ENCODE data around the gene FNBP1. TPM values are rescaled to one million over a fixed set of nuclear protein-coding genes. Genes with fewer than 3 reads are reported as not detected.

Gene FNBP1
- total and polyA plus RNA-seq, 2 of the 13 experiments (the other 11 are each of a cell fraction or from before 2014, with no cell fraction given), result 5.4 to 19.5 TPM

DNA sequence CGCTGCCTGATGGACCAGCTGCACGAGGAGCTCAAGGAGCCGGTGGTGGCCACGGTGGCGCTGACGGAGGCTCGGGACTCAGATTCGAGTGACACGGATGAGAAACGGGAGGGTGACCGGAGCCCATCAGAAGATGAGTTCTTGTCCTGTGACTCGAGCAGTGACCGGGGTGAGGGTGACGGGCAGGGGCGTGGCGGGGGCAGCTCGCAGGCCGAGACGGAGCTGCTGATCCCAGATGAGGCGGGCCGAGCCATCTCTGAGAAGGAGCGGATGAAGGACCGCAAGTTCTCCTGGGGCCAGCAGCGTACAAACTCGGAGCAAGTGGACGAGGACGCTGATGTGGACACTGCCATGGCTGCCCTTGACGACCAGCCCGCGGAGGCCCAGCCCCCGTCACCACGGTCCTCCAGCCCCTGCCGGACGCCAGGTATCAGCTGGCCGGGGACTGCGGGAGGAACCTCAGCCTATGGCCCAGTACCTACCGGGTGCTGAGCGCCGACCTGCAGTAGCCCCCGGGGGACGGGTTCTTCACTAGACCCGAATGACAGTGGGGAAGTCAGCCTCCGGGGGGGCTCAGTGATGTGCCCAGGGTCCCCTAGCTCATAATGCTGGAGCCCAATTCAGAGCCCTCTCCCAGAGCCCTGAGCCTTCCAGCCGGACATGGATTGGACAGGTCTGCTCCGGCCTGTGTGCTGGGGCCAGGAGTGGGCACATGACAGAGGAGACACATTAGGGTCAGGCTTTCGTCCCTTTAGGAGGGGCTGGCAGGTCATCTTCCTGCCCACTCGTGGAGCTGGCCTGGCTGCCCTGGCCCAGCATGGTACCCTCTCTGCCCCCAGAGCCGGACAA lies 174.7 kb downstream of the FNBP1 start:
- no peaks in the 10 kb centered on the region for H4K20me1 ChIP-seq (ENCODE audit: insufficient read depth, low read length)
- H3K4me1 ChIP-seq (ENCODE audit: insufficient read depth, low read length), result no peaks in the 10 kb centered on the region
- H3K9ac ChIP-seq (ENCODE audit: insufficient read depth, low read depth, low read length), result no peak overlapping the region
- FAIRE-seq (no peak), ATAC-seq (no peak), DNase-seq (ENCODE audit: low spot score) (no peak)
- POLR2A ChIA-PET, result no interaction called here
- BruUV-seq (replicated peaks), result no TSS peak
- H3K79me2 ChIP-seq (ENCODE audit: insufficient read depth, low read length), result no peaks in the 10 kb centered on the region
- WGBS (ENCODE audit: low lambda C conversion rate), result 96% methylated on average over 27 of the region's 48 CpGs
- no peak overlapping the region for H2AFZ ChIP-seq (ENCODE audit: low read length)
- H3K4me2 ChIP-seq (ENCODE audit: low read depth, low read length), result no peak overlapping the region
- TF ChIP-seq HMG20B (CRISPR knock-in tag; conservative IDR thresholded peaks at IDR 0.05) (no peak), EED (CRISPR knock-in tag; IDR thresholded peaks at IDR 0.05) (no peak), ZNF563 (CRISPR knock-in tag; IDR thresholded peaks at IDR 0.05) (no peak), MED13 (CRISPR knock-in tag; IDR thresholded peaks at IDR 0.05) (no peak), JUN (CRISPR knock-in tag; IDR thresholded peaks at IDR 0.05) (no peak), ZSCAN31 (CRISPR knock-in tag; IDR thresholded peaks at IDR 0.05; ENCODE audit: low read depth) (no peak), ZNF546 (CRISPR knock-in tag; conservative IDR thresholded peaks at IDR 0.05) (no peak), HNRNPK (IDR thresholded peaks at IDR 0.05; ENCODE audit: low read depth, low read length, poor library complexity, severe bottlenecking) (no peak), ZNF143 (CRISPR knock-in tag; IDR thresholded peaks at IDR 0.05) (no peak), NRL (CRISPR knock-in tag; IDR thresholded peaks at IDR 0.05; ENCODE audit: borderline replicate concordance) (no peak), RELA (CRISPR knock-in tag; IDR thresholded peaks at IDR 0.05) (no peak), ZNF570 (CRISPR knock-in tag; IDR thresholded peaks at IDR 0.05; ENCODE audit: borderline replicate concordance) (no peak), ZNF441 (CRISPR knock-in tag; IDR thresholded peaks at IDR 0.05; ENCODE audit: borderline replicate concordance) (no peak)
- TF ChIP-seq, protein P1, sequence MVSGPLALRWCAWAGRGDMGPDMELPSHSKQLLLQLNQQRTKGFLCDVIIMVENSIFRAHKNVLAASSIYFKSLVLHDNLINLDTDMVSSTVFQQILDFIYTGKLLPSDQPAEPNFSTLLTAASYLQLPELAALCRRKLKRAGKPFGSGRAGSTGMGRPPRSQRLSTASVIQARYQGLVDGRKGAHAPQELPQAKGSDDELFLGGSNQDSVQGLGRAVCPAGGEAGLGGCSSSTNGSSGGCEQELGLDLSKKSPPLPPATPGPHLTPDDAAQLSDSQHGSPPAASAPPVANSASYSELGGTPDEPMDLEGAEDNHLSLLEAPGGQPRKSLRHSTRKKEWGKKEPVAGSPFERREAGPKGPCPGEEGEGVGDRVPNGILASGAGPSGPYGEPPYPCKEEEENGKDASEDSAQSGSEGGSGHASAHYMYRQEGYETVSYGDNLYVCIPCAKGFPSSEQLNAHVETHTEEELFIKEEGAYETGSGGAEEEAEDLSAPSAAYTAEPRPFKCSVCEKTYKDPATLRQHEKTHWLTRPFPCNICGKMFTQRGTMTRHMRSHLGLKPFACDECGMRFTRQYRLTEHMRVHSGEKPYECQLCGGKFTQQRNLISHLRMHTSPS (CRISPR knock-in tag; IDR thresholded peaks at IDR 0.05; ENCODE audit: low read depth), result no peak
- TF ChIP-seq, protein P2, sequence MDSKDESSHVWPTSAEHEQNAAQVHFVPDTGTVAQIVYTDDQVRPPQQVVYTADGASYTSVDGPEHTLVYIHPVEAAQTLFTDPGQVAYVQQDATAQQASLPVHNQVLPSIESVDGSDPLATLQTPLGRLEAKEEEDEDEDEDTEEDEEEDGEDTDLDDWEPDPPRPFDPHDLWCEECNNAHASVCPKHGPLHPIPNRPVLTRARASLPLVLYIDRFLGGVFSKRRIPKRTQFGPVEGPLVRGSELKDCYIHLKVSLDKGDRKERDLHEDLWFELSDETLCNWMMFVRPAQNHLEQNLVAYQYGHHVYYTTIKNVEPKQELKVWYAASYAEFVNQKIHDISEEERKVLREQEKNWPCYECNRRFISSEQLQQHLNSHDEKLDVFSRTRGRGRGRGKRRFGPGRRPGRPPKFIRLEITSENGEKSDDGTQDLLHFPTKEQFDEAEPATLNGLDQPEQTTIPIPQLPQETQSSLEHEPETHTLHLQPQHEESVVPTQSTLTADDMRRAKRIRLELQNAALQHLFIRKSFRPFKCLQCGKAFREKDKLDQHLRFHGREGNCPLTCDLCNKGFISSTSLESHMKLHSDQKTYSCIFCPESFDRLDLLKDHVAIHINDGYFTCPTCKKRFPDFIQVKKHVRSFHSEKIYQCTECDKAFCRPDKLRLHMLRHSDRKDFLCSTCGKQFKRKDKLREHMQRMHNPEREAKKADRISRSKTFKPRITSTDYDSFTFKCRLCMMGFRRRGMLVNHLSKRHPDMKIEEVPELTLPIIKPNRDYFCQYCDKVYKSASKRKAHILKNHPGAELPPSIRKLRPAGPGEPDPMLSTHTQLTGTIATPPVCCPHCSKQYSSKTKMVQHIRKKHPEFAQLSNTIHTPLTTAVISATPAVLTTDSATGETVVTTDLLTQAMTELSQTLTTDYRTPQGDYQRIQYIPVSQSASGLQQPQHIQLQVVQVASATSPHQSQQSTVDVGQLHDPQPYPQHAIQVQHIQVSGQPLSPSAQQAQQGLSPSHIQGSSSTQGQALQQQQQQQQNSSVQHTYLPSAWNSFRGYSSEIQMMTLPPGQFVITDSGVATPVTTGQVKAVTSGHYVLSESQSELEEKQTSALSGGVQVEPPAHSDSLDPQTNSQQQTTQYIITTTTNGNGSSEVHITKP (CRISPR knock-in tag; IDR thresholded peaks at IDR 0.05; ENCODE audit: low read depth), result no peak
- TF ChIP-seq, protein P3, sequence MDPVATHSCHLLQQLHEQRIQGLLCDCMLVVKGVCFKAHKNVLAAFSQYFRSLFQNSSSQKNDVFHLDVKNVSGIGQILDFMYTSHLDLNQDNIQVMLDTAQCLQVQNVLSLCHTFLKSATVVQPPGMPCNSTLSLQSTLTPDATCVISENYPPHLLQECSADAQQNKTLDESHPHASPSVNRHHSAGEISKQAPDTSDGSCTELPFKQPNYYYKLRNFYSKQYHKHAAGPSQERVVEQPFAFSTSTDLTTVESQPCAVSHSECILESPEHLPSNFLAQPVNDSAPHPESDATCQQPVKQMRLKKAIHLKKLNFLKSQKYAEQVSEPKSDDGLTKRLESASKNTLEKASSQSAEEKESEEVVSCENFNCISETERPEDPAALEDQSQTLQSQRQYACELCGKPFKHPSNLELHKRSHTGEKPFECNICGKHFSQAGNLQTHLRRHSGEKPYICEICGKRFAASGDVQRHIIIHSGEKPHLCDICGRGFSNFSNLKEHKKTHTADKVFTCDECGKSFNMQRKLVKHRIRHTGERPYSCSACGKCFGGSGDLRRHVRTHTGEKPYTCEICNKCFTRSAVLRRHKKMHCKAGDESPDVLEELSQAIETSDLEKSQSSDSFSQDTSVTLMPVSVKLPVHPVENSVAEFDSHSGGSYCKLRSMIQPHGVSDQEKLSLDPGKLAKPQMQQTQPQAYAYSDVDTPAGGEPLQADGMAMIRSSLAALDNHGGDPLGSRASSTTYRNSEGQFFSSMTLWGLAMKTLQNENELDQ (CRISPR knock-in tag; IDR thresholded peaks at IDR 0.05; ENCODE audit: borderline replicate concordance), result no peak
- no peak overlapping the region for H3K27ac ChIP-seq (ENCODE audit: extremely low read length, insufficient read depth, low read length)
- CTCF ChIA-PET (ENCODE audit: low intra/inter-chr PET ratio, low total read pairs), result no interaction called here
- intact Hi-C loops (cut with micrococcal nuclease; ENCODE audit: unreplicated experiment), result no loop called here
- H3K27me3 ChIP-seq (ENCODE audit: control insufficient read depth in 1 of 2, insufficient read depth in 2 of 2, low read length in 2 of 2), result no peaks in the 10 kb centered on the region
- no peaks in the 10 kb centered on the region for H3K36me3 ChIP-seq (replicated peaks in 1 of 2; ENCODE audit: control insufficient read depth in 1 of 2, insufficient read depth in 2 of 2, low read length in 2 of 2)
- no peaks in the 10 kb centered on the region for H3K9me3 ChIP-seq (ENCODE audit: low read length)
- in situ Hi-C loops (cut with HindIII; ENCODE audit: extremely low pct_ligation_motif_present, low pct_unique_long_range_greater_than_20kb), result no loop called here
- H3K4me3 ChIP-seq (replicated peaks in 1 of 3; ENCODE audit: insufficient read depth in 1 of 3, low read depth in 2 of 3, low read length in 3 of 3), result no peak overlapping the region
